ENCODE results near the gene KHDC4. TPM values are rescaled to one million over a fixed set of nuclear protein-coding genes. Genes with fewer than 3 reads are reported as not detected.

Gene KHDC4
- total and polyA plus RNA-seq, 10 of the 15 experiments (the other 5 are each of a cell fraction or from before 2014, with no cell fraction given) = 11.7 to 109 (median 41.9) TPM

- Histone ChIP-seq H3K4me2 (ENCODE audit: control insufficient read depth, insufficient read depth) (no peak overlapping the region; the same call in 1 of the 2 replicates), H3K79me2 (ENCODE audit: control insufficient read depth, insufficient read depth, low read length) (no peaks in the 10 kb centered on the region), H3K9me3 (replicated peaks; ENCODE audit: control insufficient read depth, insufficient read depth, low read length) (no peaks in the 10 kb centered on the region), H3K36me3 (ENCODE audit: control insufficient read depth in 2 of 2, insufficient read depth in 2 of 2, low read length in 1 of 2) (no peaks in the 10 kb centered on the region; a peak in 3 of 4 replicates), H4K20me1 (ENCODE audit: control insufficient read depth, insufficient read depth) (no peaks in the 10 kb centered on the region), H3K4me1 (ENCODE audit: control insufficient read depth, insufficient read depth, low read length) (peaks cover 53% of the 10 kb centered on the region), H3K27me3 (replicated peaks in 1 of 2; ENCODE audit: control insufficient read depth in 2 of 2, insufficient read depth in 2 of 2, low read length in 1 of 2) (no peaks in the 10 kb centered on the region), H3K4me3 (no peak overlapping the region), H3K27ac (ENCODE audit: control insufficient read depth, insufficient read depth) (peak overlapping the region; percentile 49), H3K9ac (ENCODE audit: control insufficient read depth, insufficient read depth, low read length) (peak overlapping the region; percentile 33; the same call in 1 of the 2 replicates), H2AFZ (ENCODE audit: control insufficient read depth, low read depth, low read length) (peak overlapping the region; percentile 14)
- ChIA-PET RAD21 (ENCODE audit: unreplicated experiment) (interaction anchor here (0.8 to 6.3 kb wide), 8 partner anchors 18 to 154 kb away, joined by 3 to 214 read pairs (median 5); partner anchors contain the start of genes ARHGEF2, SSR2 and SYT11), CTCF (interaction anchor here (0.7 to 5.7 kb wide), 7 partner anchors 31 to 563 kb away, joined by 3 to 227 read pairs (median 3); partner anchors contain the start of gene ARHGEF2), POLR2A (interaction anchor here (0.6 to 10.8 kb wide), 5 partner anchors 20 to 161 kb away, joined by 3 to 273 read pairs (median 3); partner anchors contain the start of genes ARHGEF2 and SYT11), SMC1A (ENCODE audit: uncharacterized antibody, unreplicated experiment) (interaction anchor here (0.9 to 5.7 kb wide), 7 partner anchors 9 to 125 kb away, joined by 4 to 229 read pairs (median 9); partner anchors contain the start of genes ARHGEF2 and SSR2)
- DNase-seq (ENCODE audit: low read depth, low spot score) (no peak), FAIRE-seq (no peak), ATAC-seq (peak; percentile 1)
- TF ChIP-seq NR2C2 (IDR thresholded peaks at IDR 0.05; ENCODE audit: borderline replicate concordance, control insufficient read depth, insufficient read length, low read depth) = no peak
- no peak for TF ChIP-seq BACH1 (IDR thresholded peaks at IDR 0.05; ENCODE audit: borderline replicate concordance)
- no peak for TF ChIP-seq YY1 (IDR thresholded peaks at IDR 0.05; ENCODE audit: low read depth, low read length)
- peak; percentile 12; the same call in 1 of the 2 replicates for TF ChIP-seq RELB (IDR thresholded peaks at IDR 0.05; ENCODE audit: low read depth)
- TF ChIP-seq KDM1A (IDR thresholded peaks at IDR 0.05; ENCODE audit: borderline replicate concordance) = no peak
- no peak for TF ChIP-seq CBX3 (IDR thresholded peaks at IDR 0.05; ENCODE audit: borderline replicate concordance, low read depth)
- TF ChIP-seq SPI1 (IDR thresholded peaks at IDR 0.05; ENCODE audit: borderline replicate concordance, insufficient read depth, low read depth, low read length) = peak; percentile 55; the same call in 1 of the 2 replicates
- TSS peak; percentile 6 for BruUV-seq (replicated peaks)
- 83% methylated on average over 4 of the region's 4 CpGs for WGBS (ENCODE audit: insufficient coverage, insufficient replicate concordance, low lambda C conversion rate, missing lambda C conversion rate)
- in situ Hi-C loops (cut with MboI) (no loop called here), intact Hi-C loops (cut with micrococcal nuclease; ENCODE audit: unreplicated experiment) (no loop called here)
Observed at GRCh38 chr1:155940482-155940992, 6.3 kb upstream of the KHDC4 start.
